Measurements from ENCODE around the gene FBXW9. TPM values are rescaled to one million over a fixed set of nuclear protein-coding genes. Genes with fewer than 3 reads are reported as not detected.

FBXW9 gene
- total RNA-seq, 1 experiment from 2014 or later, result 12.4 TPM

DNA sequence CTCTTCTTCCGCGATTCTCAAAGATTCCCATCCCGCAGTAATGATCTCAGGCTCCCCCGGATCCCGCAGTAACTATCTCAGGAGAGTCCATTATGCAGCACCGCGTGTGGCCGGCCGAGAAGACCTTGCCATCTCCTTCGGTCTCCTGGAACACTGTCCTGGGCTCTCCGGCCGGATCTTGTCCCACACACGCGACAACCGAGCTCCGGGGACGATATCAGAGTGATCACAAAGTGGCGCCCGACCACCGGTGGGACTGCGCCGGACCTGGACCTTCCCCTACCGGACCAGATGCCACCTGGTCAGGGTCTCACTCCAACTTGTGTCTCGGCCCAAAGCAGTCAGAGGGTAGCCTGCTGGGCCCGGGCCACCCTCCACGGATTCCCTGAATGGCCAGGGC, 53.9 kb downstream of the FBXW9 start:
- H3K4me1 ChIP-seq (ENCODE audit: control insufficient read depth, insufficient read depth, low read length), result 0 out of 2 replicates have a peak, but pooled peaks cover 3% of the 10 kb centered on the region
- no peak for ATAC-seq
- in situ Hi-C loops (cut with HindIII; ENCODE audit: low pct_unique_long_range_greater_than_20kb, low sequenced_read_pairs), result no loop called here
- H3K27me3 ChIP-seq (ENCODE audit: control insufficient read depth, insufficient read depth, low read length), result no peaks in the 10 kb centered on the region
- no peak overlapping the region for H3K4me3 ChIP-seq (ENCODE audit: low read depth in 2 of 2, low read length in 2 of 2)
- intact Hi-C loops (cut with micrococcal nuclease; ENCODE audit: unreplicated experiment), result no loop called here
- BruUV-seq (replicated peaks), result no TSS peak
- H3K27ac ChIP-seq (ENCODE audit: low read length), result no peak overlapping the region
- no peaks in the 10 kb centered on the region for H3K36me3 ChIP-seq (ENCODE audit: control insufficient read depth, insufficient read depth, low read length)
- no peak for DNase-seq (ENCODE audit: low read depth, low spot score)
- TF ChIP-seq, protein P1, sequence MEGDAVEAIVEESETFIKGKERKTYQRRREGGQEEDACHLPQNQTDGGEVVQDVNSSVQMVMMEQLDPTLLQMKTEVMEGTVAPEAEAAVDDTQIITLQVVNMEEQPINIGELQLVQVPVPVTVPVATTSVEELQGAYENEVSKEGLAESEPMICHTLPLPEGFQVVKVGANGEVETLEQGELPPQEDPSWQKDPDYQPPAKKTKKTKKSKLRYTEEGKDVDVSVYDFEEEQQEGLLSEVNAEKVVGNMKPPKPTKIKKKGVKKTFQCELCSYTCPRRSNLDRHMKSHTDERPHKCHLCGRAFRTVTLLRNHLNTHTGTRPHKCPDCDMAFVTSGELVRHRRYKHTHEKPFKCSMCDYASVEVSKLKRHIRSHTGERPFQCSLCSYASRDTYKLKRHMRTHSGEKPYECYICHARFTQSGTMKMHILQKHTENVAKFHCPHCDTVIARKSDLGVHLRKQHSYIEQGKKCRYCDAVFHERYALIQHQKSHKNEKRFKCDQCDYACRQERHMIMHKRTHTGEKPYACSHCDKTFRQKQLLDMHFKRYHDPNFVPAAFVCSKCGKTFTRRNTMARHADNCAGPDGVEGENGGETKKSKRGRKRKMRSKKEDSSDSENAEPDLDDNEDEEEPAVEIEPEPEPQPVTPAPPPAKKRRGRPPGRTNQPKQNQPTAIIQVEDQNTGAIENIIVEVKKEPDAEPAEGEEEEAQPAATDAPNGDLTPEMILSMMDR (IDR thresholded peaks at IDR 0.05), result no peak
- TF ChIP-seq POLR2AphosphoS5 (IDR thresholded peaks at IDR 0.05; ENCODE audit: low read depth, low read length) (no peak), TCF7L2 (IDR thresholded peaks at IDR 0.05; ENCODE audit: low read depth, low read length) (no peak), SIN3A (IDR thresholded peaks at IDR 0.05; ENCODE audit: borderline replicate concordance, insufficient read depth, low read depth, low read length) (no peak)
- TF ChIP-seq, protein P2, sequence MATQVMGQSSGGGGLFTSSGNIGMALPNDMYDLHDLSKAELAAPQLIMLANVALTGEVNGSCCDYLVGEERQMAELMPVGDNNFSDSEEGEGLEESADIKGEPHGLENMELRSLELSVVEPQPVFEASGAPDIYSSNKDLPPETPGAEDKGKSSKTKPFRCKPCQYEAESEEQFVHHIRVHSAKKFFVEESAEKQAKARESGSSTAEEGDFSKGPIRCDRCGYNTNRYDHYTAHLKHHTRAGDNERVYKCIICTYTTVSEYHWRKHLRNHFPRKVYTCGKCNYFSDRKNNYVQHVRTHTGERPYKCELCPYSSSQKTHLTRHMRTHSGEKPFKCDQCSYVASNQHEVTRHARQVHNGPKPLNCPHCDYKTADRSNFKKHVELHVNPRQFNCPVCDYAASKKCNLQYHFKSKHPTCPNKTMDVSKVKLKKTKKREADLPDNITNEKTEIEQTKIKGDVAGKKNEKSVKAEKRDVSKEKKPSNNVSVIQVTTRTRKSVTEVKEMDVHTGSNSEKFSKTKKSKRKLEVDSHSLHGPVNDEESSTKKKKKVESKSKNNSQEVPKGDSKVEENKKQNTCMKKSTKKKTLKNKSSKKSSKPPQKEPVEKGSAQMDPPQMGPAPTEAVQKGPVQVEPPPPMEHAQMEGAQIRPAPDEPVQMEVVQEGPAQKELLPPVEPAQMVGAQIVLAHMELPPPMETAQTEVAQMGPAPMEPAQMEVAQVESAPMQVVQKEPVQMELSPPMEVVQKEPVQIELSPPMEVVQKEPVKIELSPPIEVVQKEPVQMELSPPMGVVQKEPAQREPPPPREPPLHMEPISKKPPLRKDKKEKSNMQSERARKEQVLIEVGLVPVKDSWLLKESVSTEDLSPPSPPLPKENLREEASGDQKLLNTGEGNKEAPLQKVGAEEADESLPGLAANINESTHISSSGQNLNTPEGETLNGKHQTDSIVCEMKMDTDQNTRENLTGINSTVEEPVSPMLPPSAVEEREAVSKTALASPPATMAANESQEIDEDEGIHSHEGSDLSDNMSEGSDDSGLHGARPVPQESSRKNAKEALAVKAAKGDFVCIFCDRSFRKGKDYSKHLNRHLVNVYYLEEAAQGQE (IDR thresholded peaks at IDR 0.05; ENCODE audit: insufficient read depth in 1 of 2, low read depth in 2 of 2, low read length in 1 of 2), result no peak
- ChIA-PET POLR2A (no interaction called here), CTCF (interaction anchor here (0.6 kb wide), 1 partner anchor 9 kb away, joined by 3 read pairs; no protein-coding TSS in a partner anchor)
- H3K9me3 ChIP-seq (ENCODE audit: control insufficient read depth, insufficient read depth, low read depth, low read length), result no peaks in the 10 kb centered on the region

DNA sequence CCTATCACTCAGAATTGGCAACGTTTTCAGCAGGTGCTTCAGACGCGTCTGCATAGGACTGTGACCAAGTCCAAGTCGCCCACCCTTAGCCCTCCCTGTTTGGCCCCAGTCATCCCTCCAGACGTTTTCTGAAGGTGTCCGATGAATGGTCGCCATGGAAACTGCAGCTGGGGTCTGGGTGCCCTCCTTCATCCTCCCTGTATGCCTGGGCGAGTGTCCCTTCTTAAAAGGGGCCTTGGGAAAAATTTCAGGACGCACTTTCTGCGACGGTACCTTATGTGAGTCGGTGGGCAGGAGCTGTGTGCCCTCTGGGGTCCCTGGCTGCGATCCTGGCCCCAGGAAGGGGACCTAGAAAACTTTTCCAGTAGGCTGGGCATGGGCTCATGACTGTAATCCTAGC, 55.0 kb downstream of the FBXW9 start:
- ChIA-PET POLR2A (no interaction called here), CTCF (no interaction called here)
- intact Hi-C loops (cut with micrococcal nuclease; ENCODE audit: unreplicated experiment) (no loop called here), in situ Hi-C loops (cut with HindIII; ENCODE audit: low pct_unique_long_range_greater_than_20kb, low sequenced_read_pairs) (no loop called here)
- BruUV-seq (replicated peaks), result no TSS peak
- ATAC-seq (no peak), DNase-seq (ENCODE audit: low read depth, low spot score) (no peak)
- TF ChIP-seq POLR2AphosphoS5 (IDR thresholded peaks at IDR 0.05; ENCODE audit: low read depth, low read length) (no peak), TCF7L2 (IDR thresholded peaks at IDR 0.05; ENCODE audit: low read depth, low read length) (no peak), SIN3A (IDR thresholded peaks at IDR 0.05; ENCODE audit: borderline replicate concordance, insufficient read depth, low read depth, low read length) (no peak)
- TF ChIP-seq, protein P1 (IDR thresholded peaks at IDR 0.05), result no peak
- TF ChIP-seq, protein P2 (IDR thresholded peaks at IDR 0.05; ENCODE audit: insufficient read depth in 1 of 2, low read depth in 2 of 2, low read length in 1 of 2), result no peak
- Histone ChIP-seq H3K27me3 (ENCODE audit: control insufficient read depth, insufficient read depth, low read length) (no peaks in the 10 kb centered on the region), H3K9me3 (ENCODE audit: control insufficient read depth, insufficient read depth, low read depth, low read length) (no peaks in the 10 kb centered on the region), H3K27ac (ENCODE audit: low read length) (no peak overlapping the region), H3K4me3 (ENCODE audit: low read depth in 2 of 2, low read length in 2 of 2) (no peak overlapping the region), H3K4me1 (ENCODE audit: control insufficient read depth, insufficient read depth, low read length) (0 out of 2 replicates have a peak, but pooled peaks cover 3% of the 10 kb centered on the region), H3K36me3 (ENCODE audit: control insufficient read depth, insufficient read depth, low read length) (no peaks in the 10 kb centered on the region)

Data from Panc1 (cell line).